Measurements from ENCODE around the gene WDR70. TPM values are rescaled to one million over a fixed set of nuclear protein-coding genes. Genes with fewer than 3 reads are reported as not detected.
"Not testable (repeated sequence)": the region's sequence is repeated elsewhere in the genome, so short reads cannot be mapped to it uniquely, and the experiment has no call there.

The WDR70 gene
- total RNA-seq: 100 to 1,000 TPM in 1 of 4 donors, 10 to 100 TPM in 3; 25.3 to 122 (median 48.8) TPM

DNA sequence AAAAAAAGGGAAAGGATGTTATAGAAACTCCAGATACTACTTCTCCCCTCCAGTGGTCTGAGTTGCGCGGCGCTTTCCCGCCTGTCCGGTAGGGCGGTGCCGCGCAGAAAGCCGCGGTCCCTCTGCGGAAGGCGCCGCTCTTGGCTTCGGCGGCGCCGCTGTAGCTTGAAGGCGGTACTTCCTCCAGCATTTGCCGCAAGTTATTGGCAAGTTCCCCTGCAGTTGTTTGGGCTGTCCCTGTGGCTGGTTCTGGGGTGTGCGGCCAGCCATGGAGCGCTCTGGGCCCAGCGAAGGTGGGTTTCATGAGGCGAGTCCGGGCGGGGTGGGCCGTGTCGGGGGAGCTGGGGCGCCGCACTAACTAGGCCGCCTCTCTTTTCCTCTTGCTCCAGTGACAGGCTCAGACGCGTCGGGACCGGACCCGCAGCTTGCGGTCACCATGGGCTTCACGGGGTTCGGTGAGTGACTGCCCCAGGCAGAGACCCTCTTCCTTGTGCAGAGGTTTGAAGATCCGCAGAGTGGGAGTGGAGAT, at the start of gene WDR70:
Gene WDR70, plus strand, starts transcription at position 219 of the 529 bp plus-strand sequence. Its CDS starts 50 bp downstream, at position 269.
- intact Hi-C loops (cut with DNase I; ENCODE audit: low total_unique reads): not testable (repeated sequence)

DNA sequence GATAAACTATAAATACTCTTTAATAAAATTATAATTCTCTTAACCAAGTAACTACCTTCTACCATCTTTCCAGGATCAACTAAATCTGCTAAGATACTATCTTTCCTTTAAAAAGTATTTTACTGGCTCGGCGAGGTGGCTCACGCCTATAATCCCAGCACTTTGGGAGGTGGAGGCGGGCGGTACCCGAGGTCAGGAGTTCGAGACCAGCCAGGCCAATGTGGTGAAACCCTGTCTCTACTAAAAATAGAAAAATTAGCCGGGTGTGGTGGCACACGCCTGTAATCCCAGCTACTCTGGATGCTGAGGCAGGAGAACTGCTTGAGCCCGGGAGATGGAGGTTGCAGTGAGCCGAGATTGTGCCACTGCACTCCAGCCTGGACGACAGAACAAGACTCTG, 44.4 kb upstream of the WDR70 start:
- DNase-seq; intact Hi-C loops (cut with DNase I; ENCODE audit: low total_unique reads): not testable (repeated sequence)

More for the DNA sequence above, at the start of gene WDR70:
- TF ChIP-seq, protein P1, sequence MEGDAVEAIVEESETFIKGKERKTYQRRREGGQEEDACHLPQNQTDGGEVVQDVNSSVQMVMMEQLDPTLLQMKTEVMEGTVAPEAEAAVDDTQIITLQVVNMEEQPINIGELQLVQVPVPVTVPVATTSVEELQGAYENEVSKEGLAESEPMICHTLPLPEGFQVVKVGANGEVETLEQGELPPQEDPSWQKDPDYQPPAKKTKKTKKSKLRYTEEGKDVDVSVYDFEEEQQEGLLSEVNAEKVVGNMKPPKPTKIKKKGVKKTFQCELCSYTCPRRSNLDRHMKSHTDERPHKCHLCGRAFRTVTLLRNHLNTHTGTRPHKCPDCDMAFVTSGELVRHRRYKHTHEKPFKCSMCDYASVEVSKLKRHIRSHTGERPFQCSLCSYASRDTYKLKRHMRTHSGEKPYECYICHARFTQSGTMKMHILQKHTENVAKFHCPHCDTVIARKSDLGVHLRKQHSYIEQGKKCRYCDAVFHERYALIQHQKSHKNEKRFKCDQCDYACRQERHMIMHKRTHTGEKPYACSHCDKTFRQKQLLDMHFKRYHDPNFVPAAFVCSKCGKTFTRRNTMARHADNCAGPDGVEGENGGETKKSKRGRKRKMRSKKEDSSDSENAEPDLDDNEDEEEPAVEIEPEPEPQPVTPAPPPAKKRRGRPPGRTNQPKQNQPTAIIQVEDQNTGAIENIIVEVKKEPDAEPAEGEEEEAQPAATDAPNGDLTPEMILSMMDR (IDR thresholded peaks at IDR 0.05): peak; percentile 65 to 80 (median 74)
- peak within 1 kb of the TSS; percentile 72 to 89 for H3K4me3 ChIP-seq
- not testable (repeated sequence) for H3K9me3 ChIP-seq, H3K4me1 ChIP-seq, H3K27me3 ChIP-seq, H3K36me3 ChIP-seq
- peak within 1 kb of the TSS; percentile 58 to 61 for H3K27ac ChIP-seq
- peak; percentile 81 to 83 for DNase-seq

DNA sequence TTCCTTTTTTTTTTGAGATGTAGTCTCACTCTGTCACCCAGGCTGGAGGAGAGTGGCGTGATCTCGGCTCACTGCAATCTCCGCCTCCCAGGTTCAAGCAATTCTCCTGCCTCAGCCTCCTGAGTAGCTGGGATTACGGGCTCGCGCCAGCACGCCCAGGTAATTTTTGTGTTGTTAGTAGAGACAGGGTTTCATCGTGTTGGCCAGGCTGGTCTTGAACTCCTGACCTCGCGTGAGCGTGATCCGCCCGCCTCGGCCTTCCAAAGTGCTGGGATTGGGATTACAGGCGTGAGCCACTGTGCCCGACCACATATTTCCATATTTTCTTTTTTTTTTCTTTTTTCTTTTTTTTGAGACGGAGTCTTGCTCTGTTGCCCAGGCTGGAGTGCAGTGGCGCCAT, 36.4 kb upstream of the WDR70 start:
- H3K36me3 ChIP-seq; H3K4me3 ChIP-seq; H3K9me3 ChIP-seq; H3K27me3 ChIP-seq; H3K4me1 ChIP-seq; intact Hi-C loops (cut with DNase I; ENCODE audit: low total_unique reads); DNase-seq; H3K27ac ChIP-seq: not testable (repeated sequence)

More for the DNA sequence above, 44.4 kb upstream of the WDR70 start:
- not testable (repeated sequence) for H3K27me3 ChIP-seq, H3K27ac ChIP-seq, H3K4me3 ChIP-seq, H3K4me1 ChIP-seq, H3K36me3 ChIP-seq, H3K9me3 ChIP-seq

DNA sequence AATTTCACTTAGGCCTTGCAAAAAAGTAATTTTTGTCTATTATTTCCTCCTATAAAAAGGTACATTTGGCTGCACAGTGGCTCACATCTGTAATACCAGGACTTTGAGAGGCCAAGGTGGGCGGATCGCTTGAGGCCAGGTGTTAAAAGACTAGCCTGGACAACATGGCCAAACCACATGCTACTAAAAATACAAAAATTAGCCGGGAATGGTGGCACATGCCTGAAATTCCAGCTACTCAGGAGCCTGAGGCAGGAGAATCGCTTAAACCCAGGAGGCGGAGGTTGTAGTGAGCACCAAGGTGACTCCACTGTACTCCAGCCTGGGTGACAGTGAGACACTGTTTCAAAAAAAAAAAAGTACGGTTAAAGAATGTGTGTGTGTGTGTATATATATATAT, 24.0 kb upstream of the WDR70 start:
- intact Hi-C loops (cut with DNase I; ENCODE audit: low total_unique reads): no loop called here
- Histone ChIP-seq H3K4me1 (no peaks in the 10 kb centered on the region), H3K4me3 (no peak overlapping the region), H3K27ac (no peak overlapping the region), H3K36me3 (no peaks in the 10 kb centered on the region), H3K27me3 (no peaks in the 10 kb centered on the region), H3K9me3 (no peaks in the 10 kb centered on the region)
- TF ChIP-seq POLR2A (IDR thresholded peaks at IDR 0.05): no peak
- TF ChIP-seq, protein P1 (IDR thresholded peaks at IDR 0.05): no peak
- DNase-seq: no peak

DNA sequence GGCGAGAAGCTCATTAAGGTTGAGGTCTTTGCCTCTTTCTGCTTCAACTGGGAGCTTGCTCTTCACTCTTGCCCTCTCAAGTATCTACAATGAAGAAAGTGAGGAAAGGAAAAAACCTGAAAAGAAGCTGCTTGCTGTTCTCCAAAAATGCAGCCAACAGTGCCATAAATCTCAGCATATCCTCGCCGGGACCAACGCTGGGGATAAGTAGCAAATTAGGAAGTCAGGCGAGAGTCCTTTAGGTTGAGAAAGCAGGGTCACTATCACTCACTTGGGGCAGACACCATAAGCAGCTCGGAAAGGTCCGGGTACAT, 8.6 kb upstream of the WDR70 start:
- Histone ChIP-seq H3K27me3 (no peaks in the 10 kb centered on the region), H3K9me3 (no peaks in the 10 kb centered on the region), H3K4me3 (peak overlapping the region; percentile 88 to 90), H3K27ac (peak overlapping the region; percentile 78 to 85), H3K4me1 (peaks cover 0 to 6% of the 10 kb centered on the region in 2 donors), H3K36me3 (no peaks in the 10 kb centered on the region)
- intact Hi-C loops (cut with DNase I; ENCODE audit: low total_unique reads): no loop called here
- no peak for DNase-seq
- TF ChIP-seq POLR2A (IDR thresholded peaks at IDR 0.05): no peak
- TF ChIP-seq, protein P1 (IDR thresholded peaks at IDR 0.05): no peak

DNA sequence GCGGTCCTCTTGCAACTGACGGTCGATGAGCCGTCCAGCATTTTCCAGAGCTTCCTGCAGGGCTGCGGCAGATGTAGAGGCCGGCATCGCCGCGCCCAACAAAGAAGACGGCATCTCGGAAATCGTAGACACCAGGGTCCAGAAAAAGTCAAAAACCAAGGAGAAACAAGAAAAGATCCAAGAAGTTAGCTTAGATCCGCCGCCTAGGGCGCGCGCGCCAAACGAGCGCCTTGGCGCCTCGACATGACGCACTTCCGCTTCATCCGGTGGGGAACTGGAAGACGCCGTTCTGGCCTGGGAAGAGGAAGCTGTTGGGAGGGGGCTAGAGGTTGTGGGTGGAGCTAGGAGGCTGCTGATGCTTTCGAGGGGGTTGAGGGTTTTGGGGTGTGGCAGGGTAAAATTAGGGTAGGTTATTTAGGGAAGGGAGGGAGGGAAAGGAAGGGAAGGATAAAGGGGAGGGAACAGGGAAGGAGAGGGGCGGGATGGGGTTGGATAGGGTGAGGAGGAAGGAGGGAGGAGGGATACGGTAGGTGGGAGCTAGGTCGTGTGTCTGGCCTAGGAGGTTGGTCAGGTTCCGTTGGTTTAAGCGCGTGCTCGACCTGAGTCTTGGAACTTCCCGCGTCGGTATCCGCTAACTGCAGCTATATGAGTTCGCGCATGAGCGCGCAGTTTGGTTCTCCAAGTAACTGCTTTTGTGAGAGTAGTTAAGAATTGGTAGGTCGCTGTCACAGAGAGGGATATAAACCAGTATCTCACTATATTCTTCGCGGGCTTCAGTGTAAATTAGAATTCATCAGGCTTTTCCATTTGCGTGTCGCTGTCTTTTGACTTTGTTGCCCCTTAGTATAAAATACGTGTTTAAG, 8.0 kb upstream of the WDR70 start, which contains the start of gene NUP155:
Gene NUP155, minus strand, starts transcription at position 243 of the 863 bp plus-strand sequence. Its CDS starts 129 bp downstream, at position 114.
- Histone ChIP-seq H3K27ac (peak within 1 kb of the TSS; percentile 78 to 85), H3K36me3 (no peaks in the 10 kb centered on the region), H3K9me3 (no peaks in the 10 kb centered on the region), H3K4me3 (peak within 1 kb of the TSS; percentile 88 to 90), H3K4me1 (peaks cover 0 to 6% of the 10 kb centered on the region in 2 donors), H3K27me3 (no peaks in the 10 kb centered on the region)
- DNase-seq: peak; percentile 90 to 93
- intact Hi-C loops (cut with DNase I; ENCODE audit: low total_unique reads): no loop called here
- TF ChIP-seq, protein P1 (IDR thresholded peaks at IDR 0.05): peak in 2 of 4 experiments; percentile 16 to 47
- peak in 1 of 2 donors; percentile 63 for TF ChIP-seq POLR2A (IDR thresholded peaks at IDR 0.05)

All from uterus (tissue), 4 donors.